SK-N-SH treated with all-trans-retinoic acid at 6 μM for 48 hours (cell line): ENCODE measurements around the gene DNTT.

Experiments
- ARNTL ChIP-seq: fragments of 450-650 bp; formaldehyde crosslinking; IDR thresholded peaks from 2 replicates; pipeline ENCODE4 v1.5.0; 2020; ENCODE audit warnings: low read depth, mild to moderate bottlenecking, moderate library complexity, borderline replicate concordance
- CREB5 ChIP-seq: fragments of 250-450 bp; sonication (Bioruptor Pico); IDR thresholded peaks from 2 replicates; pipeline ENCODE4 v1.5.1; 2020; ENCODE audit warnings: low read depth, mild to moderate bottlenecking, moderate library complexity
- GLIS3 ChIP-seq: fragments of 250-450 bp; sonication (Bioruptor Pico); IDR thresholded peaks from 2 replicates; pipeline ENCODE4 v1.5.0; 2020; ENCODE audit warnings: mild to moderate bottlenecking, moderate library complexity
- PATZ1 ChIP-seq: fragments of 250-450 bp; sonication (Bioruptor Pico); IDR thresholded peaks from 2 replicates; pipeline ENCODE4 v1.8.0; 2020; ENCODE audit warnings: mild to moderate bottlenecking, moderate library complexity, borderline replicate concordance
- SNAI2 ChIP-seq: fragments of 250-450 bp; sonication (Bioruptor Pico); IDR thresholded peaks from 2 replicates; pipeline ENCODE4 v1.5.0; 2020; ENCODE audit warnings: mild to moderate bottlenecking, moderate library complexity
- TOX ChIP-seq: fragments of 250-450 bp; sonication (Bioruptor Pico); IDR thresholded peaks from 2 replicates; pipeline ENCODE4 v1.8.0; 2021; ENCODE audit warnings: mild to moderate bottlenecking, moderate library complexity, borderline replicate concordance
- ZC3H10 ChIP-seq: fragments of 250-450 bp; sonication (Bioruptor Pico); IDR thresholded peaks from 2 replicates; pipeline ENCODE4 v1.5.1; 2021; ENCODE audit warnings: mild to moderate bottlenecking, moderate library complexity
- ZFP3 ChIP-seq: fragments of 250-450 bp; sonication (Bioruptor Pico); IDR thresholded peaks from 2 replicates; pipeline ENCODE4 v1.5.0; 2020; ENCODE audit warnings: mild to moderate bottlenecking, moderate library complexity

GRCh38 chr10:96289218-96289910 lies 14.9 kb upstream of the DNTT start:
- TF ChIP-seq ZFP3 (no peak), CREB5 (CRISPR knock-in tag) (no peak), ZC3H10 (CRISPR knock-in tag) (no peak), TOX (CRISPR knock-in tag) (no peak), SNAI2 (CRISPR knock-in tag) (no peak), GLIS3 (CRISPR knock-in tag) (no peak), PATZ1 (CRISPR knock-in tag) (no peak), ARNTL (no peak)
